ENCODE results near the gene IGSF9.

IGSF9 gene

GRCh38 chr1:159965263-159965662 is 19.9 kb upstream of the IGSF9 start:
- Mint-ChIP-seq H3K9me3 (no peaks in the 10 kb centered on the region), H3K4me1 (no peaks in the 10 kb centered on the region)

GRCh38 chr1:159964144-159964543 is 18.7 kb upstream of the IGSF9 start:
- H3K4me3 Mint-ChIP-seq: no peak overlapping the region
- H3K27me3 Mint-ChIP-seq: peaks cover 63% of the 10 kb centered on the region
- H3K4me1 Mint-ChIP-seq: no peaks in the 10 kb centered on the region
- DNase-seq (ENCODE audit: low spot score in 2 of 2) (no peak), ATAC-seq (replicated peaks; ENCODE audit: extremely low read depth, poor library complexity, severe bottlenecking) (no peak)
- H3K27ac Mint-ChIP-seq (ENCODE audit: low read depth): no peak overlapping the region
- H3K36me3 Mint-ChIP-seq (ENCODE audit: insufficient read depth): no peaks in the 10 kb centered on the region
- H3K9me3 Mint-ChIP-seq: no peaks in the 10 kb centered on the region

More at GRCh38 chr1:159965263-159965662, 19.9 kb upstream of the IGSF9 start:
- Mint-ChIP-seq H3K36me3 (ENCODE audit: insufficient read depth) (no peaks in the 10 kb centered on the region), H3K27ac (ENCODE audit: low read depth) (no peak overlapping the region), H3K4me3 (no peak overlapping the region), H3K27me3 (peaks cover 66% of the 10 kb centered on the region)
- no peak for ATAC-seq (replicated peaks; ENCODE audit: extremely low read depth, poor library complexity, severe bottlenecking)
- no peak for DNase-seq (ENCODE audit: low spot score in 2 of 2)

GRCh38 chr1:159962176-159962575 is 16.8 kb upstream of the IGSF9 start:
- H3K27me3 Mint-ChIP-seq: peaks cover 44% of the 10 kb centered on the region
- H3K27ac Mint-ChIP-seq (ENCODE audit: low read depth): no peak overlapping the region
- H3K36me3 Mint-ChIP-seq (ENCODE audit: insufficient read depth): no peaks in the 10 kb centered on the region
- H3K4me1 Mint-ChIP-seq: no peaks in the 10 kb centered on the region
- DNase-seq (ENCODE audit: low spot score in 2 of 2) (no peak), ATAC-seq (replicated peaks; ENCODE audit: extremely low read depth, poor library complexity, severe bottlenecking) (no peak)
- no peak overlapping the region for H3K4me3 Mint-ChIP-seq
- H3K9me3 Mint-ChIP-seq: no peaks in the 10 kb centered on the region

GRCh38 chr1:159961636-159962035 is 16.2 kb upstream of the IGSF9 start:
- no peaks in the 10 kb centered on the region for H3K9me3 Mint-ChIP-seq
- no peak overlapping the region for H3K27ac Mint-ChIP-seq (ENCODE audit: low read depth)
- H3K4me1 Mint-ChIP-seq: no peaks in the 10 kb centered on the region
- H3K36me3 Mint-ChIP-seq (ENCODE audit: insufficient read depth): no peaks in the 10 kb centered on the region
- ATAC-seq (replicated peaks; ENCODE audit: extremely low read depth, poor library complexity, severe bottlenecking): no peak
- no peak for DNase-seq (ENCODE audit: low spot score in 2 of 2)
- peaks cover 38% of the 10 kb centered on the region for H3K27me3 Mint-ChIP-seq
- no peak overlapping the region for H3K4me3 Mint-ChIP-seq

GRCh38 chr1:159960721-159961381 is 15.4 kb upstream of the IGSF9 start:
- no peak overlapping the region for H3K27ac Mint-ChIP-seq (ENCODE audit: low read depth)
- no peak for DNase-seq (ENCODE audit: low spot score in 2 of 2)
- H3K4me1 Mint-ChIP-seq: no peaks in the 10 kb centered on the region
- ATAC-seq (replicated peaks; ENCODE audit: extremely low read depth, poor library complexity, severe bottlenecking): no peak
- no peak overlapping the region for H3K4me3 Mint-ChIP-seq
- no peaks in the 10 kb centered on the region for H3K9me3 Mint-ChIP-seq
- H3K27me3 Mint-ChIP-seq: peaks cover 30% of the 10 kb centered on the region
- no peaks in the 10 kb centered on the region for H3K36me3 Mint-ChIP-seq (ENCODE audit: insufficient read depth)

- Mint-ChIP-seq H3K36me3 (ENCODE audit: insufficient read depth) (no peaks in the 10 kb centered on the region), H3K27me3 (peaks cover 22% of the 10 kb centered on the region), H3K9me3 (no peaks in the 10 kb centered on the region), H3K4me3 (no peak overlapping the region), H3K27ac (ENCODE audit: low read depth) (no peak overlapping the region), H3K4me1 (no peaks in the 10 kb centered on the region)
- DNase-seq (ENCODE audit: low spot score in 2 of 2): no peak
- ATAC-seq (replicated peaks; ENCODE audit: extremely low read depth, poor library complexity, severe bottlenecking): no peak
These were observed 14.0 kb upstream of the IGSF9 start for GRCh38 chr1:159959451-159959850.

GRCh38 chr1:159958719-159959380 is 13.4 kb upstream of the IGSF9 start:
- no peak for DNase-seq (ENCODE audit: low spot score in 2 of 2)
- Mint-ChIP-seq H3K4me1 (no peaks in the 10 kb centered on the region), H3K36me3 (ENCODE audit: insufficient read depth) (no peaks in the 10 kb centered on the region), H3K9me3 (no peaks in the 10 kb centered on the region), H3K4me3 (no peak overlapping the region), H3K27me3 (peaks cover 28% of the 10 kb centered on the region), H3K27ac (ENCODE audit: low read depth) (no peak overlapping the region)
- ATAC-seq (replicated peaks; ENCODE audit: extremely low read depth, poor library complexity, severe bottlenecking): no peak

- ATAC-seq (replicated peaks; ENCODE audit: extremely low read depth, poor library complexity, severe bottlenecking): no peak
- no peaks in the 10 kb centered on the region for H3K4me1 Mint-ChIP-seq
- H3K27me3 Mint-ChIP-seq: peaks cover 38% of the 10 kb centered on the region
- no peak overlapping the region for H3K27ac Mint-ChIP-seq (ENCODE audit: low read depth)
- no peak for DNase-seq (ENCODE audit: low spot score in 2 of 2)
- H3K36me3 Mint-ChIP-seq (ENCODE audit: insufficient read depth): no peaks in the 10 kb centered on the region
- no peaks in the 10 kb centered on the region for H3K9me3 Mint-ChIP-seq
- no peak overlapping the region for H3K4me3 Mint-ChIP-seq
These were observed 12.4 kb upstream of the IGSF9 start for GRCh38 chr1:159957824-159958268.

- no peaks in the 10 kb centered on the region for H3K9me3 Mint-ChIP-seq
- no peak for DNase-seq (ENCODE audit: low spot score in 2 of 2)
- peaks cover 44% of the 10 kb centered on the region for H3K27me3 Mint-ChIP-seq
- no peaks in the 10 kb centered on the region for H3K4me1 Mint-ChIP-seq
- H3K36me3 Mint-ChIP-seq (ENCODE audit: insufficient read depth): no peaks in the 10 kb centered on the region
- no peak overlapping the region for H3K27ac Mint-ChIP-seq (ENCODE audit: low read depth)
- ATAC-seq (replicated peaks; ENCODE audit: extremely low read depth, poor library complexity, severe bottlenecking): no peak
- H3K4me3 Mint-ChIP-seq: no peak overlapping the region
These were observed 10.0 kb upstream of the IGSF9 start for GRCh38 chr1:159955456-159955855.

- no peak for DNase-seq (ENCODE audit: low spot score in 2 of 2)
- no peak within 1 kb of the TSS for H3K27ac Mint-ChIP-seq (ENCODE audit: low read depth)
- no peaks in the 10 kb centered on the region for H3K36me3 Mint-ChIP-seq (ENCODE audit: insufficient read depth)
- no peaks in the 10 kb centered on the region for H3K4me1 Mint-ChIP-seq
- peaks cover 49% of the 10 kb centered on the region for H3K27me3 Mint-ChIP-seq
- H3K9me3 Mint-ChIP-seq: no peaks in the 10 kb centered on the region
- H3K4me3 Mint-ChIP-seq: no peak within 1 kb of the TSS
- no peak for ATAC-seq (replicated peaks; ENCODE audit: extremely low read depth, poor library complexity, severe bottlenecking)
These were observed 8.4 kb upstream of the IGSF9 start, which contains the start of gene SLAMF9 for GRCh38 chr1:159953536-159954515. Gene SLAMF9 (minus strand): TSS chr1:159954237. CDS start chr1:159954137, 100 bp downstream.

- no peak overlapping the region for H3K4me3 Mint-ChIP-seq
- no peaks in the 10 kb centered on the region for H3K9me3 Mint-ChIP-seq
- ATAC-seq (replicated peaks; ENCODE audit: extremely low read depth, poor library complexity, severe bottlenecking): no peak
- H3K27ac Mint-ChIP-seq (ENCODE audit: low read depth): no peak overlapping the region
- no peak for DNase-seq (ENCODE audit: low spot score in 2 of 2)
- H3K27me3 Mint-ChIP-seq: peaks cover 49% of the 10 kb centered on the region
- H3K4me1 Mint-ChIP-seq: no peaks in the 10 kb centered on the region
- no peaks in the 10 kb centered on the region for H3K36me3 Mint-ChIP-seq (ENCODE audit: insufficient read depth)
These were observed 7.5 kb upstream of the IGSF9 start for GRCh38 chr1:159952932-159953331.

GRCh38 chr1:159951551-159951950 is 6.1 kb upstream of the IGSF9 start:
- DNase-seq (ENCODE audit: low spot score in 2 of 2) (no peak), ATAC-seq (replicated peaks; ENCODE audit: extremely low read depth, poor library complexity, severe bottlenecking) (no peak)
- Mint-ChIP-seq H3K9me3 (no peaks in the 10 kb centered on the region), H3K27me3 (peaks cover 49% of the 10 kb centered on the region), H3K36me3 (ENCODE audit: insufficient read depth) (no peaks in the 10 kb centered on the region), H3K4me1 (no peaks in the 10 kb centered on the region), H3K27ac (ENCODE audit: low read depth) (no peak overlapping the region), H3K4me3 (no peak overlapping the region)

Data from central memory CD8-positive, alpha-beta T cell (primary cell).